ENCODE measurements around the gene GPR89B.
"Not testable (repeated sequence)": the region's sequence is repeated elsewhere in the genome, so short reads cannot be mapped to it uniquely, and the experiment has no call there.

GPR89B gene

GRCh38 chr1:147928236-147929132 lies at the start of gene GPR89B:
GPR89B (plus strand) TSS chr1:147928420; CDS start chr1:147928537, 117 bp downstream.
- H3K4me1 Mint-ChIP-seq (ENCODE audit: low read depth); H3K9me3 Mint-ChIP-seq; H3K36me3 Mint-ChIP-seq (ENCODE audit: low read depth); intact Hi-C loops (cut with micrococcal nuclease); H3K27me3 Mint-ChIP-seq: not testable (repeated sequence)
- Mint-ChIP-seq H3K4me3 (peak within 1 kb of the TSS; percentile 89), H3K27ac (peak within 1 kb of the TSS; percentile 84)

GRCh38 chr1:147879911-147880310 lies 48.3 kb upstream of the GPR89B start:
- Mint-ChIP-seq H3K27me3 (peaks cover 7% of the 10 kb centered on the region), H3K36me3 (ENCODE audit: low read depth) (no peaks in the 10 kb centered on the region), H3K9me3 (peaks cover 5% of the 10 kb centered on the region), H3K4me3 (no peak overlapping the region), H3K27ac (no peak overlapping the region), H3K4me1 (ENCODE audit: low read depth) (no peaks in the 10 kb centered on the region)
- intact Hi-C loops (cut with micrococcal nuclease) = no loop called here

GRCh38 chr1:147882535-147882934 lies 45.7 kb upstream of the GPR89B start:
- intact Hi-C loops (cut with micrococcal nuclease) = no loop called here
- Mint-ChIP-seq H3K9me3 (peaks cover 5% of the 10 kb centered on the region), H3K4me3 (no peak overlapping the region), H3K36me3 (ENCODE audit: low read depth) (no peaks in the 10 kb centered on the region), H3K4me1 (ENCODE audit: low read depth) (no peaks in the 10 kb centered on the region), H3K27ac (no peak overlapping the region), H3K27me3 (peaks cover 5% of the 10 kb centered on the region)

GRCh38 chr1:147890177-147890790 lies 37.9 kb upstream of the GPR89B start:
- Mint-ChIP-seq H3K4me3 (no peak overlapping the region), H3K36me3 (ENCODE audit: low read depth) (no peaks in the 10 kb centered on the region), H3K9me3 (no peaks in the 10 kb centered on the region), H3K4me1 (ENCODE audit: low read depth) (no peaks in the 10 kb centered on the region), H3K27me3 (peaks cover 4% of the 10 kb centered on the region), H3K27ac (no peak overlapping the region)
- intact Hi-C loops (cut with micrococcal nuclease) = no loop called here

- H3K36me3 Mint-ChIP-seq (ENCODE audit: low read depth) = no peaks in the 10 kb centered on the region
Observed at GRCh38 chr1:147891088-147891487, 37.1 kb upstream of the GPR89B start.

GRCh38 chr1:147892216-147892615 lies 36.0 kb upstream of the GPR89B start:
- no peak overlapping the region for H3K27ac Mint-ChIP-seq
- no peaks in the 10 kb centered on the region for H3K4me1 Mint-ChIP-seq (ENCODE audit: low read depth)
- H3K4me3 Mint-ChIP-seq = no peak overlapping the region
- no peaks in the 10 kb centered on the region for H3K9me3 Mint-ChIP-seq
- H3K27me3 Mint-ChIP-seq = peaks cover 4% of the 10 kb centered on the region
- H3K36me3 Mint-ChIP-seq (ENCODE audit: low read depth) = no peaks in the 10 kb centered on the region
- intact Hi-C loops (cut with micrococcal nuclease) = loop anchor here (1.0 to 2.0 kb wide), 2 partner anchors 397 to 619 kb away; no protein-coding TSS in a partner anchor

More at GRCh38 chr1:147891088-147891487, 37.1 kb upstream of the GPR89B start:
- Mint-ChIP-seq H3K27ac (no peak overlapping the region), H3K4me3 (no peak overlapping the region), H3K27me3 (peaks cover 4% of the 10 kb centered on the region), H3K4me1 (ENCODE audit: low read depth) (no peaks in the 10 kb centered on the region), H3K9me3 (no peaks in the 10 kb centered on the region)
- intact Hi-C loops (cut with micrococcal nuclease) = no loop called here

- H3K36me3 Mint-ChIP-seq (ENCODE audit: low read depth) = no peaks in the 10 kb centered on the region
- no peak overlapping the region for H3K27ac Mint-ChIP-seq
- no peak overlapping the region for H3K4me3 Mint-ChIP-seq
- no peaks in the 10 kb centered on the region for H3K9me3 Mint-ChIP-seq
- intact Hi-C loops (cut with micrococcal nuclease) = loop anchor here (1.0 to 2.0 kb wide), 2 partner anchors 397 to 620 kb away; no protein-coding TSS in a partner anchor
- no peaks in the 10 kb centered on the region for H3K4me1 Mint-ChIP-seq (ENCODE audit: low read depth)
- peaks cover 4% of the 10 kb centered on the region for H3K27me3 Mint-ChIP-seq
Observed at GRCh38 chr1:147892731-147893214, 35.4 kb upstream of the GPR89B start.

GRCh38 chr1:147895123-147895522 lies 33.1 kb upstream of the GPR89B start:
- Mint-ChIP-seq H3K36me3 (ENCODE audit: low read depth) (no peaks in the 10 kb centered on the region), H3K4me3 (no peak overlapping the region), H3K27me3 (peaks cover 4% of the 10 kb centered on the region), H3K27ac (no peak overlapping the region), H3K9me3 (no peaks in the 10 kb centered on the region), H3K4me1 (ENCODE audit: low read depth) (no peaks in the 10 kb centered on the region)
- intact Hi-C loops (cut with micrococcal nuclease) = no loop called here

- no peaks in the 10 kb centered on the region for H3K9me3 Mint-ChIP-seq
- H3K27ac Mint-ChIP-seq = no peak overlapping the region
- no peaks in the 10 kb centered on the region for H3K4me1 Mint-ChIP-seq (ENCODE audit: low read depth)
- H3K4me3 Mint-ChIP-seq = no peak overlapping the region
- H3K27me3 Mint-ChIP-seq = no peaks in the 10 kb centered on the region
- no peaks in the 10 kb centered on the region for H3K36me3 Mint-ChIP-seq (ENCODE audit: low read depth)
- intact Hi-C loops (cut with micrococcal nuclease) = no loop called here
Observed at GRCh38 chr1:147897029-147897752, 31.0 kb upstream of the GPR89B start.

- Mint-ChIP-seq H3K9me3 (no peaks in the 10 kb centered on the region), H3K4me3 (no peak overlapping the region), H3K36me3 (ENCODE audit: low read depth) (no peaks in the 10 kb centered on the region), H3K27ac (no peak overlapping the region), H3K4me1 (ENCODE audit: low read depth) (no peaks in the 10 kb centered on the region), H3K27me3 (no peaks in the 10 kb centered on the region)
- intact Hi-C loops (cut with micrococcal nuclease) = no loop called here
Observed at GRCh38 chr1:147897789-147898188, 30.4 kb upstream of the GPR89B start.

GRCh38 chr1:147902253-147902845 lies 25.9 kb upstream of the GPR89B start, which contains the start of gene GJA8:
GJA8 (plus strand) TSS chr1:147902795; CDS start chr1:147907956, 5,161 bp downstream.
- Mint-ChIP-seq H3K4me1 (ENCODE audit: low read depth) (no peaks in the 10 kb centered on the region), H3K27ac (no peak within 1 kb of the TSS), H3K4me3 (no peak within 1 kb of the TSS), H3K36me3 (ENCODE audit: low read depth) (no peaks in the 10 kb centered on the region), H3K27me3 (peaks cover 2% of the 10 kb centered on the region), H3K9me3 (no peaks in the 10 kb centered on the region)
- intact Hi-C loops (cut with micrococcal nuclease) = no loop called here

GRCh38 chr1:147904726-147905125 lies 23.5 kb upstream of the GPR89B start:
- intact Hi-C loops (cut with micrococcal nuclease) = no loop called here
- Mint-ChIP-seq H3K4me3 (no peak overlapping the region), H3K36me3 (ENCODE audit: low read depth) (no peaks in the 10 kb centered on the region), H3K4me1 (ENCODE audit: low read depth) (no peaks in the 10 kb centered on the region), H3K9me3 (no peaks in the 10 kb centered on the region), H3K27me3 (peaks cover 2% of the 10 kb centered on the region), H3K27ac (no peak overlapping the region)

- Mint-ChIP-seq H3K36me3 (ENCODE audit: low read depth) (no peaks in the 10 kb centered on the region), H3K9me3 (no peaks in the 10 kb centered on the region), H3K27ac (no peak overlapping the region), H3K4me3 (no peak overlapping the region), H3K27me3 (peaks cover 2% of the 10 kb centered on the region), H3K4me1 (ENCODE audit: low read depth) (no peaks in the 10 kb centered on the region)
- intact Hi-C loops (cut with micrococcal nuclease) = no loop called here
Observed at GRCh38 chr1:147907786-147908509, 20.3 kb upstream of the GPR89B start.
